Type B pancreatic cell (in vitro differentiated cells): ENCODE results near the gene CNTROB. TPM values are rescaled to one million over a fixed set of nuclear protein-coding genes. Genes with fewer than 3 reads are reported as not detected.

ENCODE experiments used
- DNase-seq: peaks from one replicate; pipeline ENCODE4 v3.0.0; 2021; ENCODE audit warnings: mixed read lengths; ENCODE audit not compliant: unreplicated experiment; ENCODE audit errors: extremely low spot score
- H3K27ac Mint-ChIP-seq: 2 replicates; pipeline ENCODE4 v1.8.0; 2021; ENCODE audit warnings: mild to moderate bottlenecking, mixed read lengths
- H3K27me3 Mint-ChIP-seq: 2 replicates; pipeline ENCODE4 v1.8.0; 2021; ENCODE audit warnings: mixed read lengths
- H3K36me3 Mint-ChIP-seq: 2 replicates; pipeline ENCODE4 v1.8.0; 2021; ENCODE audit warnings: mixed read lengths
- H3K4me1 Mint-ChIP-seq: one replicate; pipeline ENCODE4 v1.8.0; 2021; ENCODE audit warnings: mixed read lengths; ENCODE audit not compliant: unreplicated experiment
- H3K4me3 Mint-ChIP-seq: 2 replicates; pipeline ENCODE4 v1.8.0; 2021; ENCODE audit warnings: mild to moderate bottlenecking, mixed read lengths
- H3K9me3 Mint-ChIP-seq: 2 replicates; pipeline ENCODE4 v1.8.0; 2021; ENCODE audit warnings: mixed read lengths
- CTCF ChIP-seq: fragments of 200-600 bp; sonication (generic); conservative IDR thresholded peaks from 2 replicates; pipeline ENCODE4 v1.5.0; 2021; ENCODE audit warnings: antibody characterized with exemption, mild to moderate bottlenecking
- total RNA-seq: library from RNA; stranded (reverse); gene quantifications from 2 replicates; pipeline ENCODE4 v1.2.1, GENCODE V29; 2021; ENCODE audit warnings: low replicate concordance

CNTROB gene
- total RNA-seq, 1 donor from 2014 or later, result 42.6 TPM

- no peak overlapping the region for H3K4me3 Mint-ChIP-seq
- H3K27ac Mint-ChIP-seq, result peak overlapping the region; percentile 12
- no peaks in the 10 kb centered on the region for H3K9me3 Mint-ChIP-seq
- no peaks in the 10 kb centered on the region for H3K36me3 Mint-ChIP-seq
- TF ChIP-seq CTCF, result no peak
- no peaks in the 10 kb centered on the region for H3K4me1 Mint-ChIP-seq
- DNase-seq, result no peak
- H3K27me3 Mint-ChIP-seq, result peaks cover 37% of the 10 kb centered on the region
Observed at GRCh38 chr17:7992516-7992915, 60.5 kb downstream of the CNTROB start.

- Mint-ChIP-seq H3K9me3 (no peaks in the 10 kb centered on the region), H3K36me3 (no peaks in the 10 kb centered on the region), H3K27ac (no peak overlapping the region), H3K4me3 (peak overlapping the region; percentile 41), H3K4me1 (no peaks in the 10 kb centered on the region), H3K27me3 (peaks cover 34% of the 10 kb centered on the region)
- TF ChIP-seq CTCF, result no peak
- no peak for DNase-seq
Observed at GRCh38 chr17:7992924-7993323, 60.9 kb downstream of the CNTROB start.

- no peak for TF ChIP-seq CTCF
- Mint-ChIP-seq H3K9me3 (no peaks in the 10 kb centered on the region), H3K4me1 (no peaks in the 10 kb centered on the region), H3K27ac (no peak overlapping the region), H3K4me3 (no peak overlapping the region), H3K27me3 (peaks cover 40% of the 10 kb centered on the region), H3K36me3 (no peaks in the 10 kb centered on the region)
- DNase-seq, result no peak
Observed at GRCh38 chr17:7993972-7994589, 62.1 kb downstream of the CNTROB start.

GRCh38 chr17:7995724-7996123, 63.7 kb downstream of the CNTROB start:
- H3K36me3 Mint-ChIP-seq, result no peaks in the 10 kb centered on the region
- no peaks in the 10 kb centered on the region for H3K9me3 Mint-ChIP-seq
- H3K27ac Mint-ChIP-seq, result no peak overlapping the region
- no peak overlapping the region for H3K4me3 Mint-ChIP-seq
- no peak for DNase-seq
- no peak for TF ChIP-seq CTCF
- H3K27me3 Mint-ChIP-seq, result peaks cover 44% of the 10 kb centered on the region
- no peaks in the 10 kb centered on the region for H3K4me1 Mint-ChIP-seq

- no peak for DNase-seq
- TF ChIP-seq CTCF, result peak; percentile 41
- H3K27ac Mint-ChIP-seq, result no peak overlapping the region
- H3K9me3 Mint-ChIP-seq, result no peaks in the 10 kb centered on the region
- peaks cover 53% of the 10 kb centered on the region for H3K27me3 Mint-ChIP-seq
- no peaks in the 10 kb centered on the region for H3K4me1 Mint-ChIP-seq
- H3K36me3 Mint-ChIP-seq, result no peaks in the 10 kb centered on the region
- H3K4me3 Mint-ChIP-seq, result no peak overlapping the region
Observed at GRCh38 chr17:7997186-7997585, 65.2 kb downstream of the CNTROB start.

Other genes starting within 250 kb of the CNTROB start
- 80.7 and 123 TPM in 2 replicates for gene TP53, start 244.7 kb upstream of the CNTROB start, total RNA-seq
- 10.2 and 22.1 TPM in 2 replicates for gene WRAP53, start 243.7 kb upstream of the CNTROB start, total RNA-seq
- 11.4 and 79.5 TPM in 2 replicates for gene EFNB3, start 227.0 kb upstream of the CNTROB start, total RNA-seq
- 0.10 and 1.0 TPM in 2 replicates for gene DNAH2, start 214.5 kb upstream of the CNTROB start, total RNA-seq
- gene KDM6B, start 98.0 kb upstream of the CNTROB start, total RNA-seq, result 69.1 and 85.1 TPM in 2 replicates
- gene TMEM88, start 77.1 kb upstream of the CNTROB start, total RNA-seq, result 4.5 and 10.2 TPM in 2 replicates
- gene NAA38, start 74.6 kb upstream of the CNTROB start, total RNA-seq, result 43.6 and 64.9 TPM in 2 replicates
- 16.6 and 17.9 TPM in 2 replicates for gene CYB5D1, start 74.2 kb upstream of the CNTROB start, total RNA-seq
- gene CHD3, start 43.4 kb upstream of the CNTROB start, total RNA-seq, result 170 and 172 TPM in 2 replicates
- gene RNF227, start 15.9 kb upstream of the CNTROB start, total RNA-seq, result 3.3 and 3.8 TPM in 2 replicates
- gene KCNAB3, start 2.4 kb upstream of the CNTROB start, total RNA-seq, result 2.8 and 9.9 TPM in 2 replicates
- gene TRAPPC1, start 260 bp upstream of the CNTROB start, total RNA-seq, result 145 and 150 TPM in 2 replicates
- 0.29 and 0.43 TPM in 2 replicates for gene GUCY2D, start 70.4 kb downstream of the CNTROB start, total RNA-seq
- not detected in 2 replicates for gene ALOX15B, start 106.9 kb downstream of the CNTROB start, total RNA-seq
- not detected in 2 replicates for gene ALOX12B, start 155.5 kb downstream of the CNTROB start, total RNA-seq
- gene ALOXE3, start 186.3 kb downstream of the CNTROB start, total RNA-seq, result 0.14 TPM in 1 of 2 replicates, not detected in the other
- gene HES7, start 191.9 kb downstream of the CNTROB start, total RNA-seq, result 0.46 TPM in 1 of 2 replicates, not detected in the other
- gene PER1, start 220.2 kb downstream of the CNTROB start, total RNA-seq, result 31.0 and 33.2 TPM in 2 replicates
- gene VAMP2, start 230.7 kb downstream of the CNTROB start, total RNA-seq, result 44.7 and 46.3 TPM in 2 replicates
- gene TMEM107, start 244.2 kb downstream of the CNTROB start, total RNA-seq, result 19.1 and 22.1 TPM in 2 replicates